GM23248 (cell line): ENCODE results near the gene THOC6.

Source experiments
- EZH2 ChIP-seq: fragments of 200-600 bp; sonication (generic); IDR thresholded peaks from 2 replicates; pipeline ENCODE4 v1.6.1; 2018; ENCODE audit warnings: antibody characterized with exemption, mild to moderate bottlenecking; ENCODE audit not compliant: insufficient read depth, poor library complexity, severe bottlenecking
- EZH2phosphoT487 ChIP-seq: fragments of 200-600 bp; sonication (generic); IDR thresholded peaks from 2 replicates; pipeline ENCODE4 v1.6.1; 2018; ENCODE audit warnings: antibody characterized with exemption, moderate library complexity, mild to moderate bottlenecking, low read depth; ENCODE audit not compliant: insufficient read depth

DNA sequence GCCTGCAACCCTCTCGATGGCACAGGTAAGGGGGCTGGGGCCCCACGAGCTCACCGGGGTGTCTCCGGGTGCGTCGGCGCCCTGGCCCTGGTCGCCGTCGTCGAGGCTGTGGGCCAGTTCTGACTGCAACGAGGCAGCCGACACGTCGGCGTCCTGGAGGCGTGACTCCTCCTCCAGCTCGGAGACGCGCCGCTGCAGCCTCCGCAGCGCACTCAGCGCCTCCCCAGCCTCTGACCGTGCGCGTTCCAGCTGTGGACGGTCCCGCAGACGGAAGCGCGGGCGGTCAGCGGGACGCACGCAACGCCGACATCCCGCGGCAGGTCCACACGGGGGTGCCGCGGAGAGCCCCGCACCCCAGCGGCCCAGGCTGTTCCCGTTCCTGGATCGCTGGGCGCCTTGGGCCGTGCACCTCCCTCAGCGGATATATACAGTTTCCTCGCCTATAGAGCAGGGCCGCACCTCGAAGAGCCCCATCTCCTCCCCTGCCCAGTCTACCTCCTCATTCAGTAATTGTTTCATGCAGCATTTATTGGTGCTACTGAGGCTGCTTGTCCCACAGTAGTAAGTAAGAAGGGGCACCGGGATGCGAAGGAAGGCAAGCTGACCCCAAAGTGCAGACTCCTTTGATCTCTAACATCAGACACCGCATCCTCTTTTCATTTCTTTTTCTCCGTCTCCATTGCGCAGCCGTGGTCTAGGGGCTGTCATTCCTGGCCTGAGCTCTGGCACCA, 5.8 kb downstream of the THOC6 start:
- TF ChIP-seq EZH2phosphoT487 (no peak), EZH2 (no peak)
